Mucosa of descending colon (tissue), 3 donors: Measurements from ENCODE around the gene FAF1. TPM values are rescaled to one million over a fixed set of nuclear protein-coding genes. Genes with fewer than 3 reads are reported as not detected.

ENCODE experiments used
- ATAC-seq: fragments of 200-7000 bp; cut with Tn5 transposase; one replicate; pipeline ENCODE4 v1.9.1; 2020; ENCODE audit warnings: mild to moderate bottlenecking, moderate library complexity
- DNase-seq, 3 donors: peaks; one replicate each; pipeline ENCODE4 v3.0.0-alpha.2; 2020
- H3K36me3 ChIP-seq: fragments of 200-600 bp; one replicate; pipeline ENCODE4 v1.8.0; 2021; ENCODE audit warnings: low read depth, mild to moderate bottlenecking
- H3K4me1 ChIP-seq: fragments of 200-600 bp; one replicate; pipeline ENCODE4 v1.8.0; 2021; ENCODE audit warnings: low read depth, mild to moderate bottlenecking
- H3K4me3 ChIP-seq: fragments of 200-600 bp; one replicate; pipeline ENCODE4 v1.8.0; 2021; ENCODE audit warnings: mild to moderate bottlenecking
- H3K9me3 ChIP-seq: fragments of 200-600 bp; one replicate; pipeline ENCODE4 v1.8.0; 2021; ENCODE audit warnings: mild to moderate bottlenecking
- CTCF ChIP-seq: fragments of 200-600 bp; IDR thresholded peaks from one replicate; pipeline ENCODE4 v1.8.0; 2022; ENCODE audit warnings: antibody characterized with exemption, mild to moderate bottlenecking
- intact Hi-C, 2 donors: fragments of 100-400 bp; cut with DNase I in 1 of 2; cut with micrococcal nuclease in 1 of 2; formaldehyde crosslinking; loops; one replicate each; pipeline versions ENCODE4 v1.11.0 to v1.11.1; 2022; cut with DNase I, micrococcal nuclease
- total RNA-seq, 3 donors: library from RNA; stranded (reverse); fragmentation: NEBNext Ultra II Directional in 2 of 3; extraction: Animal tissue kit (Norgen Biotek cat#: 25700) in 2 of 3; gene quantifications; one replicate each; pipeline versions ENCODE4 v1.2.1 to v1.2.4, GENCODE V29; 2021 to 2023
- donor health status: DM: no; HTN: no; CAD: no; lungs with moderate emphysema.
- donor health status: DM: no; HTN: no; CAD: no.
- donor health status: DM: no; HTN: yes; CAD: no.

Gene FAF1
- total RNA-seq, 3 donors from 2014 or later = 48.6 to 70.9 (median 57.7) TPM

- intact Hi-C loops = no loop called here
- Histone ChIP-seq H3K9me3 (no peaks in the 10 kb centered on the region), H3K36me3 (no peaks in the 10 kb centered on the region), H3K4me1 (no peaks in the 10 kb centered on the region), H3K4me3 (no peak overlapping the region)
- TF ChIP-seq CTCF = no peak
- ATAC-seq (no peak), DNase-seq (no peak)
These were observed 36.0 kb upstream of the FAF1 start for GRCh38 chr1:50996083-50996482.

- no peak for TF ChIP-seq CTCF
- ATAC-seq (no peak), DNase-seq (no peak)
- intact Hi-C loops = no loop called here
- Histone ChIP-seq H3K9me3 (no peaks in the 10 kb centered on the region), H3K36me3 (no peaks in the 10 kb centered on the region), H3K4me1 (no peaks in the 10 kb centered on the region), H3K4me3 (no peak overlapping the region)
These were observed 35.6 kb upstream of the FAF1 start for GRCh38 chr1:50995651-50996050.

DNA sequence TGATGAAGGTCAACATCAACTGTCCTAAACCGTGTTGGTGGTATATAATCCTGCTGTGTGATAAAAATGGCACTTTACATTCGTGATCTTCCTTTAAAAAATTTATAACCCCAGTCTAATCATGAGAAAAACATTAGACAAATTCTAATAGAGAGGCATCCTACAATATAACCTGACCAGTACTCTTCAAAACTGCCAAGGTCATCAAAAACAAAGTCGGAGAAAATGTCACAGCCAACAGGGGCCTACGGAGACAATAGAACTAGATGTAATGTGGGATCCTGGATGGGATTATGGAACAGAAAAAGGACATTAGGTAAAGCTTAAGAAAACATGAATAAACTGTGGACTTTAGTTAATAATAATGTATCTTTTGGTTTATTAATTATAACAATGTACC, 34.9 kb upstream of the FAF1 start:
- ATAC-seq (no peak), DNase-seq (no peak)
- Histone ChIP-seq H3K4me1 (no peaks in the 10 kb centered on the region), H3K9me3 (no peaks in the 10 kb centered on the region), H3K36me3 (no peaks in the 10 kb centered on the region), H3K4me3 (no peak overlapping the region)
- intact Hi-C loops = no loop called here
- no peak for TF ChIP-seq CTCF

DNA sequence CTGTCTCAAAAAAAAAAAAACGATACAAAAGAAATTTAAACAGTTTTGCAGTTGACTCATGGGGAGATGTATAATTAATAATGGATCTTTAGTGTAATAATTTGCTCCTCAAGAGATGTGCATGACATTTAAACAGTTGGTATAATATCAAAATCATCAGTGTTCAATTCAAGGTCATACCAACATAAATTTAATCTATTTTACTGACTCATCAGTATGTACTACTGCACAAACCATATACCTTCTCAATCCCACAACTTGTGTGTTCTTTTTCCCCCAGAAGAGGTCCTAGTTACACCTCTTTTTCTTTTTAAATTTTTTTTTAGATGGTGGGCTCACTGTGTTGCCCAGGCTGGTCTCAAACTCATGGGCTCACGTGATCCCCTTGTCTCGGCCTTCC, 33.6 kb upstream of the FAF1 start:
- no peak for TF ChIP-seq CTCF
- DNase-seq (no peak), ATAC-seq (no peak)
- no peaks in the 10 kb centered on the region for H3K9me3 ChIP-seq
- no peak overlapping the region for H3K4me3 ChIP-seq
- H3K4me1 ChIP-seq = no peaks in the 10 kb centered on the region
- intact Hi-C loops = no loop called here
- H3K36me3 ChIP-seq = no peaks in the 10 kb centered on the region

DNA sequence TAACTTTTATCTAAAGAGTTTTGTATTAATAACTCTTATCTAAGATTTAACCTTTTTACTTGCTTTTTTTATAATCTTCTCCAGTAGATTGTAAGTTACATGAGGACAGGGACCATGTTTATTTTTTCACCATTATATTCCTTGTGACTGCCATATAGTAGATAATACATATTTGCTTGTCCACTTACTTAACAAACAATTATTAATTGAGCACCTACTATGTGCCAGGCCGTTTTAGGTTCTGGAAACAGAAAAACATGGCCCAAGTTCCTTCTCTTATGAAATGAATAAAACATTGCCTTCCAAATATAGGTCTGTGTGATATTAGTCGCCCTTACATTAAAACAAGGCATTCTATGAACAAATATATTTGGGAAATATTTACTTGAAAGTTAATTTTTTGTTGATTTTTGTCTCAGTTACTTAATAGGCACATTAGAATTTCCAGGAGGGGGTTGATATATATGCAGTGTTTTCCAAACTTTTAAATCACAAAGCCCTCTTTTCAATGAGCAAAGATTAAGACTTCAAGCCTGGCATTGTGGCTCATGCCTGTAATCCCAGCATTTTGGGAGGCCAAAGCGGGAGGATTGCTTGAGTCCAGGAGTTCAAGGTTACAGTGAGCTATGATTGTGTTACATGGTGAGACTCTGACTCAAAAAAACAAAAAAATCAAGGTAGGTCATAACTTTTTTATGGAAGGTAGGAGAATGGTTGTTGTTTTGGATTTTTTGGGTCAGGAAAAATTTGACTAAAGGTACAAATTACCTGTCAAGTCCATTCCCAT, 32.7 kb upstream of the FAF1 start:
- ATAC-seq (no peak), DNase-seq (no peak)
- Histone ChIP-seq H3K36me3 (no peaks in the 10 kb centered on the region), H3K9me3 (no peaks in the 10 kb centered on the region), H3K4me3 (no peak overlapping the region), H3K4me1 (no peaks in the 10 kb centered on the region)
- no peak for TF ChIP-seq CTCF
- intact Hi-C loops = no loop called here
